Islet of Langerhans (tissue), 1 donor: ENCODE measurements around the gene ITGAX.
"Not testable (repeated sequence)": the region's sequence is repeated elsewhere in the genome, so short reads cannot be mapped to it uniquely, and the experiment has no call there.

ENCODE experiments used
- FAIRE-seq: peaks from one replicate; lab custom pipeline; 2011; peaks lifted over from hg19 to GRCh38; lab: Jason Lieb, UNC

ITGAX gene

DNA sequence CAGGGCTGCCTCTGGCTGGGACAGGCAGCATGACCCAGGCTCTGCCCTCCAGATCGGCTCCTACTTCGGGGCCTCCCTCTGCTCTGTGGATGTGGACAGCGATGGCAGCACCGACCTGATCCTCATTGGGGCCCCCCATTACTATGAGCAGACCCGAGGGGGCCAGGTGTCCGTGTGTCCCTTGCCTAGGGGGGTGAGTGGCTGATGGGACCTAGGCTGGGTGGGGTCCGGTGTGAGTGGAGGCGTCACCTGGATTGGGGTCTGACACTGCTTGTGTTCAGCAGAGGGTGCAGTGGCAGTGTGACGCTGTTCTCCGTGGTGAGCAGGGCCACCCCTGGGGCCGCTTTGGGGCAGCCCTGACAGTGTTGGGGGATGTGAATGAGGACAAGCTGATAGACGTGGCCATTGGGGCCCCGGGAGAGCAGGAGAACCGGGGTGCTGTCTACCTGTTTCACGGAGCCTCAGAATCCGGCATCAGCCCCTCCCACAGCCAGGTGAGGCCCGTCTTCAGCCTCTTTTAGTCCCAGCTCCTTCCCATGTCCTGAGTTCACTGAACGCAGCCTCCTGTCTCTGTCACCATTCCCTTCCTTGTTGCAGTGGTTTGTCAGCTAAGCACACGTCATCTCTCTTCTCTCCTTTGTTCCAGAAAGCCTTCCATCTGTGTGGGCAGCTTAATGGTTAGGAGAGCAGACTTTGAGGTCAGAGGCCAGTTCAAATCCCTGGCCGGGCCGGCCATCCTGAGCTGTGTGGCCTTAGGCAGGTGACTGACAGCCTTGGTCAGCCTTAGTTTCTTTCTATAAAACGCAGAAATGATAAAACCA, 56.3 kb downstream of the ITGAX start:
- FAIRE-seq = no peak

DNA sequence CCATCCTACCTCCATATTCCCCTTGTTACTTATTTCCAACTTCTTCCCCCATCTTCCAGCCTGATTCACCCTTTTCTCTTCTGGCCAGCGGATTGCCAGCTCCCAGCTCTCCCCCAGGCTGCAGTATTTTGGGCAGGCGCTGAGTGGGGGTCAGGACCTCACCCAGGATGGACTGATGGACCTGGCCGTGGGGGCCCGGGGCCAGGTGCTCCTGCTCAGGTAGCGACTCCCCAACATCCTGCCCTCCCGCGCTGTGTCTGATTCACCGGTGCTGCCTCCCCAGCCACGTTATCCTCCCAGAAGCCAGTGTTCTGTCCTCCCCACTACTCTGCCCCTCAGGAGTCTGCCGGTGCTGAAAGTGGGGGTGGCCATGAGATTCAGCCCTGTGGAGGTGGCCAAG, 57.8 kb downstream of the ITGAX start:
- no peak for FAIRE-seq

DNA sequence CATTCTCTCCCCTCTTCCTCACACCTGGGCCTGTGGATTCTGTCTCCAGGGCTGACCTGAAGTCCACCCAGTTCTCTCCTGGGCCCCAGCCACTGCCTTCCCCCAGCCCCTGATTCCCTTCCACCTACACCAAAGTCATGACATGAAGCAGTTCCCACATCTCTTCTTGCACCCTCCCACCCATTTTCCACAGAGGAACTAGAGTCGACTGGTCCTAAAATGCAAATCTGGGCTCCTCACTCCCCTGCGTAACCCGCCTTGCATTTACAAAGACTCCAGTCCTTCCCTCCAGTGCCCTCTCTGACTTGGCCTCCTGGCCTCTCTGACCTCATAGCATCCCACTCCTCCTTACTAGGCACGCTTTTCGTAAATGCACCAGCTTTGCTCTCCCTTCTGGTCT, 58.4 kb downstream of the ITGAX start:
- no peak for FAIRE-seq

DNA sequence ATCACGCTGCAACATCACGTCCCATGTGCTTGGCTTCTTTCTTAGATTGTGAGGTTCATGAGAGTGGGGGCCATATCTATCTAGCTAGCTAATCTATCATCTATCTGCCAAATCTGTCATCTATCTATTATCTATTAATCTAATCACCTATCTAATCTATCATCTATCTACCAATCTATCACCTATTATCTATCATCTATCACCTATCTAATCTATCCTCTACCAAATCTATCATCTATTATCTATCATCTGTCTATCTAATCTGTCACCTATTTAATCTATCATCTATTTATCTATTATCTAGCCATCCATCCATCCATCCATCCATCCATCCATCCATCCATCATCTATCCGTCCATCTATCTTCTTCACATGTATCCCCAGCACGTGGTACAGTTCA, 59.0 kb downstream of the ITGAX start:
- FAIRE-seq = no peak

DNA sequence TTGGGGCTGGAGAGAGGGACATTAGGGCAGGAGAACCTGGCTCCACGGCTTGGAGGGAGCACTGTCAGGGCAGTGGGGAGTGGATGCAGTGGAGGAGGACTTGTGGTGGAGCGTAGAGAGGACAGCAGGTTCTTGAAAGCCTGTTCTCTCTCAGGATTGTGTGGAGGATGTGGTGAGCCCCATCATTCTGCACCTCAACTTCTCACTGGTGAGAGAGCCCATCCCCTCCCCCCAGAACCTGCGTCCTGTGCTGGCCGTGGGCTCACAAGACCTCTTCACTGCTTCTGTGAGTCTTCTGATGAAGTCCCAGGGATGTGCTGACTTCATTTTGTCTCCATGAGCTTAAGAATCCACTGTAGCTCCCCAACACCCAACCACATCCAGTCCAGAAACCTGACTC, 59.7 kb downstream of the ITGAX start:
- no peak for FAIRE-seq

DNA sequence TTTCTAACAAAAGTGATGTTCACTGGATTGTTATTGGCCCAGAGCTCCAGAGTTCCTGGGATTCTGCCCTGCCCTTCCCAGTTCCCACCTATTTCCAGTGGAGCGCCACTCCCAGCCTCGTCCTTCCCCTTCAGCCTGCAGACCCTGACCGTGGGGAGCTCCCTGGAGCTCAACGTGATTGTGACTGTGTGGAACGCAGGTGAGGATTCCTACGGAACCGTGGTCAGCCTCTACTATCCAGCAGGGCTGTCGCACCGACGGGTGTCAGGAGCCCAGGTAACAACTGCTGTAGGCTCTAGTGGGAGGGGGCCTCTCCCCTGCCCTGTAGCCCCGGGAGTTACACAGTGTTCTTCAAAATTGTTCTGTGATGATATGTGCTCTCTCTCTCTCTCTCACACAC, 61.4 kb downstream of the ITGAX start:
- FAIRE-seq = no peak

DNA sequence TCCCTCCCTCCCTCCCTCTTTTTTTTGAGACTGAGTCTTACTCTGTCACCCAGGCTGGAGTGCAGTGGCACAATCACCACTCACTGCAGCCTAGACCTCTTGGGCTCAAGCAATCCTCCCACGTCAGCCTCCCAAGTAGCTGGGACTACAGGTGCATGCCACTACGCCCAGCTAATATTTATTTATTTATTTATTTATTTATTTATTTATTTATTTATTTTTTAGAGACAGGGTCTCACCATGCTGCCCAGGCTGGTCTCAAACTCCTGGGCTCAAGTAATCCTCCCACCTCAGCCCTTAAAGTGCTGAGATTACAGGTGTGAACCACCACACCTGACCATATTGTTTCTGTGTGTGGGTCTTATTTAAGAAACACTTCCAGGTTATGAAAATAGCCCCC, 62.1 kb downstream of the ITGAX start:
- not testable (repeated sequence) for FAIRE-seq

DNA sequence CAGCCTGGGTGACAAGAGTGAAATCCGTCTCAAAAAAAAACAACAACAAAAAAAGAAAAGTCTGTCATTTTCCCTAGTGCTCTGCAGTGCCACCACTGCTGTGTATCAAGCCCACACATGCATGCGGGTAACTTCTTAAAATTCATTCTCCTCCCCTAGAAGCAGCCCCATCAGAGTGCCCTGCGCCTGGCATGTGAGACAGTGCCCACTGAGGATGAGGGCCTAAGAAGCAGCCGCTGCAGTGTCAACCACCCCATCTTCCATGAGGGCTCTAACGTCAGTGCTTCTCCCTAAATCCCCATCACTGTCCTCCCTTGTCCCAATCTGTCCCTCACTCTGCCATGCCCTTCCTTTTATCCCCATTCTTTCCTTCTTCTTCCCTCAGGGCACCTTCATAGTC, 62.9 kb downstream of the ITGAX start:
- no peak for FAIRE-seq

DNA sequence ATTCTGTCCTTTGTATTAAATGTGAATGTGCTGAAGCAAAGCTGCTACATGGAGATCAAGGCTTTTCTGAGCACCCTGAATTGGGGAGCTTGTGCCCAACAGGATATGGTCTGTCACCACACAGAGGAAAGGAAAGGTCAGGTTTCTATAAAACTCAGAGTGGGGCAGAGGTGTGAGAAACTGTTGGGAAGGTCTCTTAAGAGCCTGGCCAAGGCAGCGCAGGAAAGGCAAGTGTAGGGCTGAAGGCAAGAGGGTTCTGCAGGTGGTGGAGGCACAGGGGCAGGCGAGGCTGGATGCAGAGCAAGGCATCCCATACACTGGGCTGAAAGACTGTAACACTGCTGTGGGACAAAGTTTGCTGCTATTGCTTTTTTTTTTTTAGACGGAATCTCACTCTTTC, 65.1 kb downstream of the ITGAX start:
- FAIRE-seq = no peak

DNA sequence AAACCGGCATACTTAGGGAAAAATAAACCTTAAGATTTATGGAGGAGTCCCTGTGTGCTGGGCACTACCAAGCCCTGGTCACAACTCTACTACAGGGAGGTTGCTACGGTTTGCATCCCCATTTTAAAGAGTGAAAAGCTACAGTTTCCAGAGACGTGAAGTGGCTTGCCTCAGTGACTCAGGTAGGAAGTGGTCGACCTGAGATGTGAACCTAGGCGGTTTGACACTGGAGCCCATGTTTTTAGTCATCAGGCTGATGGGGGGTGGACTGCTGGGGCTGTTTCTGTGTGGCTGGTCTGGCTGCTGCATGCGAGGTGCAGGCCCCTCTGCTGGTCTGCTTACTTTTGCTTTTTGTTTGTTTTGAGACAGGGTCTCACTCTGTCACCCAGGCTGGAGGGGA, 66.6 kb downstream of the ITGAX start:
- FAIRE-seq = no peak

DNA sequence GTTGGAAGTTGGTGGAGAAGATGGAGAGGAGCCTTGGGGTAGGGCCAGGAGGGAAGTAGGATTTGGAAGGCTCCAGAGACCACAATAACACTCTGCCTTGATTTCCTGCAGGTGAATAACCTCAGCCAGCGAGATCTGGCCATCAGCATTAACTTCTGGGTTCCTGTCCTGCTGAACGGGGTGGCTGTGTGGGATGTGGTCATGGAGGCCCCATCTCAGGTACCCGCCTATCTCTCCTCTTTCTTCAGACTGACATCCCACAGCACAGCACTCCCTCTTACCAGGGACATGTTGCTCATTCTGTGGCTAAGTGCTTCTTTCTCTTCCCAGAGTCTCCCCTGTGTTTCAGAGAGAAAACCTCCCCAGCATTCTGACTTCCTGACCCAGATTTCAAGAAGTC, 68.3 kb downstream of the ITGAX start:
- FAIRE-seq = no peak

DNA sequence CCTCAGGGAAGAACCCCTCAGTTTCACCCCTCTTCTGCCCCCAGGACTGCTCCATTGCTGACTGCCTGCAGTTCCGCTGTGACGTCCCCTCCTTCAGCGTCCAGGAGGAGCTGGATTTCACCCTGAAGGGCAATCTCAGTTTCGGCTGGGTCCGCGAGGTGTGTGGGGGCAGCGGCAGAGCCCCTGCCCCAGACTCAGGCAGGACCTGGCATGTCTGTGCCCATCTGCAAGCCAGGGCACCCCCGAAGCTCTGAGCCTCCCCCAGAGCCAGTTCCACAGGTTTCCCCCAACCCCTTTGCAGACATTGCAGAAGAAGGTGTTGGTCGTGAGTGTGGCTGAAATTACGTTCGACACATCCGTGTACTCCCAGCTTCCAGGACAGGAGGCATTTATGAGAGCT, 68.8 kb downstream of the ITGAX start:
- no peak for FAIRE-seq

DNA sequence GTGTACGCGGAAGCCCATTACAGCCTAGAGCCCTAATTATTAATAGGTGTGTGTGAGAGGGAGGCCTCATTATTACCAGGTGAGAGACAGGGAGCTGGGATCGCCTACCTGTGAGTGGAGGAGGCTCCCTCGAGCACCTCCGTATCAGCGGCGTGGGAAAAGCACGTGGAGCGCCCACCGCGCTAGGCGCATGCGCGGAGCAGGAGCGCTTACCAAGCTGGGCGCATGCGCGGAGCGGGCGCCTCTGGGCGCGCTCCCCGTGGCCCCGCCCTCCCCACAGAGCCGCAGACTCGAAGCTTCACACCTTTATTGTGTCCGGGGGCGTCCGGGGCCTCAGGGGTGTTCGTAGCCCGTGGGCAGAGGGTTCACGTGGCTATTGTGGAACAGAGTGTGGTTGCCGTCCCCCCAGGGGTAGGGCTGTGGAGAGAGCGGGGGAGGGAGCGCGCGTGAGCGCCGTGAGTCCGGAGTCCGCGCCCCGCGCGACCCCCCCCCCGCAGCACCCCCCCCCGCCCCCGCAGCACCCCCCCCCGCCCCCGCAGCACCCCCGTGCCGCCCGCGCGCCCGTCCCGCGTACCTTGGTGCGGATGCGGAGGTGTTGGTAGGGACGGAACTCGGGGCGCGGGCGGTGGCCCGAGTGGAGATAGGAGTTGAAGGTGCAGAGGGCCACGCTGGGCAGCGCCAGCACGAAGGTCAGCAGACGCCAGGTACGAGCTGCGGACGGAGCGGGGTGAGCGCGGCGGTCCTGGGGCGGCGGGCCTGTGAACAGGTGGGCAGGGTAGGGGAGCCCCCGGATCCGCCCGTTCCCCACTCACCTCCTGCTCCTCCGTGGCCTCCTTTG, 72.7 kb downstream of the ITGAX start:
- FAIRE-seq = no peak

DNA sequence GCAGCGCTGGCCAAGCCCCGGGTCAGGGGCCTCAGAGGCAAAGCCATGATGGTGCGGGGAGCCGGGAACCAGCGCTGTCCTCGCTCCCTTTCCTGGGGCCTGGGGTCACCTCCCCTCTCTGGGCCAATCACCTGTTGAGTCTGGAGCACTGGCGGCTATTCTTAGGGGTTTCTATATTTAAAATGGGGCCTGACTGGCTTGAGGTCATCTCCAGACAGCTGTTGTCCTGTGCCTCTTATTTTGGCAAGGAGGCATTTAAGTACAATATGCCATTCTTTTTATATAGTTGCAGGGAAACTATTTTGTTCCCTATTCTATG, 73.3 kb downstream of the ITGAX start, which contains the start of gene COX6A2:
TSS of gene COX6A2 (minus strand) at position 82 of the 319 bp plus-strand sequence. CDS start at position 47, 35 bp downstream.
- no peak for FAIRE-seq

DNA sequence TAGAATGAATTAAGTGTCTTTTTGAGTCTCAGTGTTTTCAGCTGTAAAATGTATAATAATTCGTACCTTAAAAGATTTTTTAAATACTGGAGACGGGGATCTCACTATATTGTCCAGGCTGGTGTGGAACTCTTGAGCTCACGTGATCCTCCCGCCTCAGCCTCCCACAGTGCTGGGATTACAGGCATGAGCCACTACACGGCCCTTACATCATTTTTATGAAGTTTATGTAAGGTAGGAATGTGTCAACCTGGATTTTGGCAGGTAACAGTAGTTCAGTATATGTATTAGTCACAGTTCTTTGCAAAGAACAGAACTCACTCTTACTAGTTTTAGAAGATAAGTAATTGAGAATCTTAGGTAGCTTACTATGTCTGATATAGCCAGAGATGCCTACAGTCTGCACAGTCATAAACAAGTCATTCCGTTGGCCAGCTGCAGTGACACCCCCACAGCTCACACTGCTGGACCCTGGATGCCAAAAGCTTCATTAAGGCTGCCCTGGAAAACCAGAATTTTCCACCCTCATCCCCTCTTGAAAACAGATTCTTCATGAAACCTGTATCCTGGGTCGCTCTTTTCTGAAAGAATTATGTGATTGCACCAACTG, 73.8 kb downstream of the ITGAX start:
- no peak for FAIRE-seq

DNA sequence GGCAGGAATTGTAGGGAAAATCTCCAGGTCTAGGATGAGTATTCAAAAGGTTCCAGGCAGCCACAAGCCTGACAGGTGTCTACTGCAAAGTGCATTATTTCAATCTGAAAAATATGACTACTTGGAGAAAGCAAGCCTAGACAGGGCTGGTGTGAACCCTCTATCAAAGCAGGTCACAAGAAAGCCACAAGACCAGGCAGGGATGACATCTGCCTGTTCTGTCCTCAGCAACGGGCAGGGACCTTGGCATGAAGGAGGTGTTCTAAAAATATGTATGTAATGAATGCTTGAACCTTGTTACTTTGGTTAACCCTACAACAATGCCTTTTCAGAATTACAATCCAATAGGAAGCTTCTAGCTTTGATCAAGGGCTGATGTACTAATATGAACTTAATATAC, 74.3 kb downstream of the ITGAX start:
- FAIRE-seq = no peak

DNA sequence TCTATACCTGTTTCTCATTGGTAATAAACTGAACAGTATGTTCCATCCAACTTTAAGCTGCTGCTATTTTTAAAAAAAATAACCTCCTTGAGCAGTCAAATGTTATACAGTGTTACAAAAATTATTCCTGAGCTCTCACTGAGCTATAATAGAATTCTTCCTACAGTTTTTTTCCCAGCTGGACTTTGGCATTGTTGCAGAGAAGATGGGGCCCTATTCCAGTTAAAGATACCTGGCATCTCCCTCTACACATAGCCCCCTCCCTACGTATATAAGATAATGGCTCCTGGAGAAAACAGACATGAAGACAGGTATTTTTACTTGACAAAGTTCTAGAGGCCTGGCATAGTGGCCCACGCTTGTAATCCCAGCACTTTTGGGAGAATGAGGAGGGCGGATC, 74.8 kb downstream of the ITGAX start:
- FAIRE-seq = no peak

DNA sequence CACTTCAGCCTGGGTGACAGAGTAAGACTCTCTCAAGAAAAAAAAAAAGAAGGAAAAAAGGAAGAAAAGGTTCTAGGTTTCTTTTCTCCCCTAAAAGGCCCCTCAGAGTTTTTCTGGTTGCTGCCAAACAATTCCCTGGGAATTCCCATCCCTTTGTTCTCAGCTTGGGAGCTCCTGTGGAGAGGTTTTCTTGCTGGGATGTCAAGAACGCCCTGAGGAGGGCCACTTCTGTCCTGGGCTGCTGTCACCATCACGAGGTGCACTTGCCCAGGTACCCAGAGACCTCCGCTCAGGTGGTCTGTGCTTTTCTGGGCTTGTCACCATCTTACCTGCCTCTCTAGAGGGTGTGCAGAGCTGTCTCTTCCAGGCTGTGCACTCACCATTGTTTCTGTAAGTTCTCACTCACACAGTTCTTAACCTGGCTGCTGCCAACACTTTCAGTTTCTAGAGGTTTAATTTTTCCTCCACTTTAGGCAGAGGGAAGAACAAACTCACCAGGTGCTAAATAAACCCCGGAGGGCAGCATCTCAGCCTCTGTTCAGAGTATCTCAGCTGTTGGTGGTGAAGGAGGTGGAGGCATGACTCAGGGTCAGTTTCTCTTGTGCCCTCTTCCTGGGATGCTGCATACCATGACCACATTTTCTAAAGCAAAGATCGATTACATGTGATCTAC, 75.5 kb downstream of the ITGAX start:
- no peak for FAIRE-seq
